ENCODE results near the gene SULT1A2.
"Not testable (repeated sequence)": the region's sequence is repeated elsewhere in the genome, so short reads cannot be mapped to it uniquely, and the experiment has no call there.

Gene SULT1A2

DNA sequence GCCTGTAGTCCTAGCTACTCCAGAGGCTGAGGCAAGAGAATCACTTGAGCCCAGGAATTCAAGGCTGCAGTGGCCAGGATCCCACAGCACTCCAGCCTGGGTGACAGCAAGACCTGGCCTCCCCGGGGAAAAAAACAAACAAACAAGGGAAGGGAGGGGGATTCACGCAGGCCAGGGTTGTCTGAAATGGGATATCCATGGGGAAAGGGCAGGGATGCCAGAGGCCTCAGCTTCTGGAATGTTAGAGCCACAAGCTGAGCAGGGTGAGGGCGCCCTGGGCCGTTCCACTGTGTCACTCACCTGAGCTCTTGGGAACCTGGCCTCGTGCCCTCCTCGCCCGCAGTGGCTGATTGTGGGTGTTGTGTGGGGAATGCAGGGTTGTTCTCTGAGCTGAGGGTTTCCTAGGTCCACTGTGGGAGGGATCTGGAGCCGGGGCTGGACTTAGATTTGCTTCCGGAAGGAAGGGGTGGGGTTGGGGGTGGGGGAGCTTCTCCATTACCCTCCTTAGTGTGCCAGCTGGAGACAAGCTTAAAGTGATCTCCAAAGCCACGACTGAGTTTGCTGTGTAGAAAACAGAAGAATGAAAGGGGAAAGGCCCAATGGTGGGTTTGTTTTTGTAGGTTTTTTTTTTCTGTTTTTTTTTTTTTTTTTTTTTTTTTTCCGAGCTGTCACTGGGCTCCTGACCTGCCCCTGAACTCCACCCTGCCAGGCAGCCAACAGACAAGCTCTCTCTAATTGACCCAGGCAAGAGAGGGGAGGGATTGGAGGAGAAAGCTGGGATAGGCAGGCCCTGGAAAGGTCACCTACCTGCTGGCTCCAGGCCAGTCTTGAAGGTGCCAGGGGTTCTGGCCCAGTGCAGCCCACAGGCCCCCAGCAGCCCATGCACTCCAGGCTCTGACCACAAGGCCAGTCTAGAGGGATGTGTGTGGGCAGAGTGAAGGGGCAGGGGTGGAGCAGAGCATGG is 13.1 kb upstream of the SULT1A2 start, which contains the start of gene SULT1A1:
Gene SULT1A1 (minus strand): TSS at position 414 of the 964 bp plus-strand sequence. CDS start 1,189 bp downstream, outside the sequence.
- no peak for DNase-seq (ENCODE audit: low spot score)

DNA sequence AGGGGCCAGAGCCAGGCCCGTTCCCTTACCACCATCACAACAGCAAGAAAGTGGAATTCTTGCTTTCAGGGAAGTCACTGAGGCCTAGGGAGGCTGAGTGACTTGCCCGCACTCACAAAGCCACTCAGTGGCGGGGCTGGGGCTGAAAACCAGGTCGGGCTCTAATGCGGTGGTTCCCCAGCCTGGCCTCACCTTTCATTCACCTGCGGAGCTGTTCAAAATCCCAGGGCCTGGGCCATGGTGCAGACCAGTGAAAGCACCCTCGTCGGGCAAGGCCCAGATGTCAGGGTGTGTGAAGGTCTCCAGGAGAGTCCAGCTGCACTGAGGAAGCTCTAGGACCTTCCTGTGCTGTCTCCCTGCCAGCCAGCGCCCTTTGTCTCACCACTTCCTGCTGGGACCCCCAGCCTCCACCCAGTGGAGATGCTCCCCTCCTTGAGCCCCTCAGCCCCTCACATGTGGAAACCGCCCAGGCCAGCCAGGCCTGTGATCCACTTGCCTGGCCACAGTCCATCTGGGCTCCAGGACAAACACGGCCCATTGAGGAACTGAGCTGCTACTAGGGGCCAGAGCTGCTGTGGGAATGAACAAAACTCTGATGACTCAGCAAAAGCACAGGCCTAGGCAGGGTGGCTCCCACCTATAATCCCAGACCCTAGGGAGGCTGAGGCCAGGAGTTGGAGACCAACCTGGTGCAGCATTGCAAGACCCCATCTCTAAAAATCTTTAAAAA is 12.2 kb upstream of the SULT1A2 start:
- not testable (repeated sequence) for DNase-seq (ENCODE audit: low spot score)

- not testable (repeated sequence) for DNase-seq (ENCODE audit: low spot score)
Measured at GRCh38 chr16:28608496-28608808, 11.6 kb upstream of the SULT1A2 start.

DNA sequence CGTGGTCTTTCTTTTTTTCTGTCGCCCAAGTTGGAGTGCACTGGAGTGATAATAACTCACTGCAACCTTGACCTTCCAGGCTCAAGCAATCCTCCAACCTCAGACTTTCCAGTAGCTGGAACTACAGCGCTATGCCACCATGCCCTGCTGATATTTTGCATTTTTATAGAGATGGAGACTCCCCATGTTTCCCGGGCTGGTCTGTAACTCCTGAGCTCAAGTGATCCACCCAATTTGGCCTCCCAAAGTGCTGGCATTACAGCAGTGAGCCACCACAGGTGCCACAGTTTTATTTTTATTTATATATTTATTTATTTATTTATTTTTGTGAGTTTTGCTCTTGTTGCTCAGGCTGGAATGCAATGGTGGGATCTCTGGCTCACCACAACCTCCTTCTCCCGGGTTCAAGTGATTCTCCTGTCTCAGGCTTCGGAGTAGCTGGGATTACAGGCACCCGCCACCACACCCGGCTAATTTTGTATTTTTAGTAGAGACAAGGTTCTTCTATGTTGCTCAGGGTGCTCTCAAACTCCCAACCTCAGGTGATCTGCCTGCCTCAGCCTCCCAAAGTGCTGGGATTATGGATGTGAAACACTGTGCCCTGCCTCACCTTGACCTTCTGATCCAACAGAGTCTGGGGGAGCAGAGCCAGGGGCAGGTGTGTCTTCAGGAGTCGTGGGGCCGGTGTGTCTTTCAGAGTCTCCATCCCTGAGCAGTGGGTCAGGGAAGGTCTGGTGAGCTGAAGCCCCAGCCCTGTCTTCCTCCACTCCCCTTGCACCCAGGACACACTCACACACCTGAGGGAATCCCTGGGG is 11.0 kb upstream of the SULT1A2 start:
- not testable (repeated sequence) for DNase-seq (ENCODE audit: low spot score)

- no peak for DNase-seq (ENCODE audit: low spot score)
Measured at GRCh38 chr16:28607116-28607623, 10.3 kb upstream of the SULT1A2 start.

GRCh38 chr16:28606291-28607115 is 9.7 kb upstream of the SULT1A2 start:
- no peak for DNase-seq (ENCODE audit: low spot score)

DNA sequence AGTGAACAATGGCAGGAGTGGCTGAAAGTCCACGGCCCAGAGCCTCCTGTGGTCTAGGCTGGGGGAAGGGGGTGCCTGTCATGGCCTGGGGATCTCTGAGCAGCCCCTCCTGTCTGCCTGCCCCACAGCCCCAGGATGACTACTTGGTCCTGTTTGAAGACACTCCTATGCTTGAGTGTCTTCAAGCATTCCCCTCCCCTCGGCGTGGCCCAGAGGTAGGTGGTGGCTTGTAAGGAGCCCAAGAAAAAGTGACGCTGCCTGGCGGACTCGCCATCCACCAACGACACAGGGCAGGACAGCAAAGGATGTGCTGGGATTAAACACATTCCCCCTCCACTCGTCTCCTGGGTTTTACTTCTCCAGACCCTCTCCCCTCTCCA is 7.3 kb upstream of the SULT1A2 start:
- no peak for DNase-seq (ENCODE audit: low spot score)

GRCh38 chr16:28603381-28604185 is 6.7 kb upstream of the SULT1A2 start:
- no peak for DNase-seq (ENCODE audit: low spot score)

DNA sequence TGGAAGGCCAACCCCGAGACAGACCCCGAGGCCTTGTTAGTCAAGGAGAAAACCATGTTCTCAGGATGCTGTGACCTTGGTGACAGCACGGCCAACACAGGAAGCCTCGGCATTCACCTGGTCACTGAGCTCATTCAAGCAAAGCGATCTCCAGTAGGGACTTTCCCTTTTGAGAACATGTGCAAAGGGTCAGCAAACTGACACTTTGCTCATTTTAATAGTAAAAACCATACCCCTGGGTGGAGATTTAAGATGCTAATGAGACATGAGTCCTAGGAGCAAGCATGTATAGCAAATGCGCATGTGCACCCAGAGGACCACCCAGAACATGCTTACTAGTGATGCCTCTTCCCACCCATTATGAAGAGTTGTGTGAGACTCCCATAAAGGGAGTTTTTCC is 5.7 kb upstream of the SULT1A2 start:
- no peak for DNase-seq (ENCODE audit: low spot score)

DNA sequence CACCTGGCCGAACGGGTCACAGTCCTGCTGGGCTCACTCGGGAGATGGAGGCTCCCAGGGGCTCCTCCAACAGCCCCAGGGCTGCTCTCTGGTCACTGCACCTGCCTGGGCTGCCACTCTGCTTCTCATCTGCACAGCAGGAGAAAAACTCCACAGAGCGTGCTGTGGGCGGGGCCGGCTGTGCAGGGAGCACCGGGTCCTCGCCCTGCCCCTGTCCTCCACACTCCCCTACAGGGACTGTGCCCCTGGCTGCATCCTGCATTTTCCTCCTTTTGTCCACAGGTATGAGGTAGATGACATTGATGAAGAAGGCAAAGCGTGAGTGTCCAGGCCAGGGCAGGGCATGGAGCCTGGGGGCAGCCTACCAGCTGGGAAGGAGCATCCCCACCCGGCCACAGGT is 5.2 kb upstream of the SULT1A2 start:
- DNase-seq (ENCODE audit: low spot score): not testable (repeated sequence)

- DNase-seq (ENCODE audit: low spot score): not testable (repeated sequence)
Measured at GRCh38 chr16:28601589-28601988, 4.7 kb upstream of the SULT1A2 start.

DNA sequence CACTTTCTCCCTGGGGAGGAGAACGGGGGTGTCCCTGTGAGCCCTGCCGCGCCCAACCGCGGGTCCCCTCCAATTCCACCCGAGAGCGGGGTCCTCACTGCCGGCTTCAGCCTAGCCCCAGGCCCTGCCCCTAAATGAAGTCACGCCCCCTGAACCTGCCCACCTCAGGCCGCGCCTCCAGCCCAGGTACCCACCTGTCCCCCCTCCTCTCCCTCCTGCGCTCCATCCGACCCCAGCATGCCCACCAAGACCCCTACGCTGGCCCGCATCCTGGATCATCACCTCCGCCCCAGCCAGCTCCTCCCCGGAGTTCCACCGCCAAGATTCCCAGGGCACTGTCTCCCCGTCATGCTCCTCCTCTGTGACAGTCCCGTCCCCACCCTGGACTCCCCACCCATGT is 4.1 kb upstream of the SULT1A2 start:
- DNase-seq (ENCODE audit: low spot score): not testable (repeated sequence)

- not testable (repeated sequence) for DNase-seq (ENCODE audit: low spot score)
Measured at GRCh38 chr16:28599377-28600285, 2.8 kb upstream of the SULT1A2 start.

- DNase-seq (ENCODE audit: low spot score): no peak
Measured at GRCh38 chr16:28597692-28598261, 927 bp upstream of the SULT1A2 start.

GRCh38 chr16:28596115-28596630 is 677 bp downstream of the SULT1A2 start:
- no peak for DNase-seq (ENCODE audit: low spot score)

GRCh38 chr16:28595451-28595850 is 1.4 kb downstream of the SULT1A2 start:
- DNase-seq (ENCODE audit: low spot score): not testable (repeated sequence)

- DNase-seq (ENCODE audit: low spot score): no peak
Measured at GRCh38 chr16:28592979-28593553, 3.8 kb downstream of the SULT1A2 start.

DNA sequence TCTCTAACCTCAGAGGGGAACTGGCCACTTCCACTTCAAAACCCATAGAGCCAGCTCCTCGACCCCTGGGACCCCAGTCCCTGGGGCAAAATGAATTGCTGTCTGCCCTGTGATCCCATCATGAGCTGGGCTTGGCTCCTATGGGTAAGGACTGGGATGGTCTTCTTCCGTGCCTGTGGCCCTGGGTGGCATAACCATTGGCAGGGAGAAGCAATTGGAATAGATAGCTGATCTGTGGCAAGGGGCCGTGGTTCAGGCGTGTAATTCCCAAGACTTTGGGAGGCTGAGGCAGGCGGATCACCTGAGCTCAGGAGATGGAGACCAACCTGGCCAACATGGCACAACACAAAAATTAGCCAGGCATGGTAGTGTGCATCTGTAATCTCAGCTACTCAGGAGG is 4.3 kb downstream of the SULT1A2 start:
- no peak for DNase-seq (ENCODE audit: low spot score)
